Effector CD4-positive, alpha-beta T cell (primary cell): Measurements from ENCODE around the gene GLI1.
A peak's percentile ranks its signal among the peaks of the same experiment; 100 is the strongest.
"Not testable (repeated sequence)": the region's sequence is repeated elsewhere in the genome, so short reads cannot be mapped to it uniquely, and the experiment has no call there.

Source experiments
- DNase-seq: peaks from one replicate; pipeline ENCODE4 v3.0.0-alpha.2; 2020

GLI1 gene

GRCh38 chr12:57500213-57500612 lies 40.6 kb downstream of the GLI1 start:
- DNase-seq = no peak

- not testable (repeated sequence) for DNase-seq
Observed at GRCh38 chr12:57502311-57502969, 42.9 kb downstream of the GLI1 start.

GRCh38 chr12:57506541-57506940 lies 47.0 kb downstream of the GLI1 start:
- DNase-seq = not testable (repeated sequence)

GRCh38 chr12:57507796-57508195 lies 48.2 kb downstream of the GLI1 start:
- DNase-seq = not testable (repeated sequence)

GRCh38 chr12:57511161-57511560 lies 51.6 kb downstream of the GLI1 start:
- no peak for DNase-seq

- no peak for DNase-seq
Observed at GRCh38 chr12:57511588-57512325, 52.2 kb downstream of the GLI1 start.

GRCh38 chr12:57512665-57513064 lies 53.1 kb downstream of the GLI1 start:
- DNase-seq = no peak

- no peak for DNase-seq
Observed at GRCh38 chr12:57513266-57513665, 53.7 kb downstream of the GLI1 start.

- DNase-seq = not testable (repeated sequence)
Observed at GRCh38 chr12:57513677-57514076, 54.1 kb downstream of the GLI1 start.

GRCh38 chr12:57514246-57514645 lies 54.7 kb downstream of the GLI1 start:
- not testable (repeated sequence) for DNase-seq

GRCh38 chr12:57514720-57515407 lies 55.3 kb downstream of the GLI1 start:
- no peak for DNase-seq

GRCh38 chr12:57515408-57515933 lies 55.9 kb downstream of the GLI1 start:
- no peak for DNase-seq

- no peak for DNase-seq
Observed at GRCh38 chr12:57515934-57516541, 56.5 kb downstream of the GLI1 start.

- no peak for DNase-seq
Observed at GRCh38 chr12:57516617-57517153, 57.1 kb downstream of the GLI1 start.

GRCh38 chr12:57517187-57517586 lies 57.6 kb downstream of the GLI1 start:
- no peak for DNase-seq

GRCh38 chr12:57517718-57518117 lies 58.1 kb downstream of the GLI1 start:
- not testable (repeated sequence) for DNase-seq

GRCh38 chr12:57518176-57518919 lies 58.8 kb downstream of the GLI1 start:
- no peak for DNase-seq

- no peak for DNase-seq
Observed at GRCh38 chr12:57518920-57519795, 59.6 kb downstream of the GLI1 start.

GRCh38 chr12:57519796-57520052 lies 60.1 kb downstream of the GLI1 start:
- no peak for DNase-seq

GRCh38 chr12:57520053-57520818 lies 60.7 kb downstream of the GLI1 start, which contains the start of gene DDIT3:
Gene DDIT3, minus strand, starts transcription at chr12:57520514. Its CDS starts 3,108 bp downstream, at chr12:57517406.
- peak; percentile 99 for DNase-seq
